ENCODE measurements around the gene PARD6B.

GRCh38 chr20:50717974-50718761 is 13.2 kb upstream of the PARD6B start:
- TF ChIP-seq SRF (IDR thresholded peaks at IDR 0.05; ENCODE audit: low read depth), result no peak
- no peak for TF ChIP-seq EZH2 (IDR thresholded peaks at IDR 0.05)
- TF ChIP-seq CTCF (IDR thresholded peaks at IDR 0.05 in 2 of 3, conservative IDR thresholded peaks at IDR 0.05 in 1 of 3; ENCODE audit: borderline replicate concordance in 1 of 3, insufficient read depth in 1 of 3, low read depth in 2 of 3, low read length in 2 of 3), result peak in 2 of 3 experiments; percentile 5 to 27; a peak in 1 of 6 replicates
- no peak for TF ChIP-seq EZH2phosphoT487 (IDR thresholded peaks at IDR 0.05; ENCODE audit: borderline replicate concordance)
- TF ChIP-seq ZNF274 (IDR thresholded peaks at IDR 0.05; ENCODE audit: low read depth, low read length), result no peak
- no peak for TF ChIP-seq YY1 (IDR thresholded peaks at IDR 0.05; ENCODE audit: extremely low read depth, insufficient replicate concordance, low read depth, low read length)

Measured in HCT116 (cell line).